Measurements from ENCODE around the gene NIPAL4.
"Not testable (repeated sequence)": the region's sequence is repeated elsewhere in the genome, so short reads cannot be mapped to it uniquely, and the experiment has no call there.

Gene NIPAL4

GRCh38 chr5:157459715-157460599 lies at the start of gene NIPAL4:
TSS of gene NIPAL4 (plus strand) at chr5:157460213. CDS start at chr5:157460321, 108 bp downstream.
- no peak for DNase-seq

DNA sequence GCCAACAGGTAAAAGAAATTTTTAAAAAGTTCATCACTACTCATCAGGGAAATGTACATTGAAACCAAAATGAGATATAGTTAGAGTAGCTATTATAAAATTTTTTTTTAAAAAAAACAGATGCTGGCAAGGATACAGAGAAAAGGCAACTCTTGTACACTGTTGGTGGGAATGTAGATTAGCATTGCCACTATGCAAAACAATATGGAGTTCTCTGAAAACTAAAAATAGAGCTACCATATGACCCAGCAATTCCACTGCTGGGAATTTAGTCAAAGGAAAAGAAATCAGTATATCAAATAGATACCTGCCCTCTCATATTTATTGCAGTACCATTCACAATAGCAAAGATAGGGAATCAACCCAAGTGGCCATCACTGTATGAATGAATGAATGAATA lies 44.2 kb upstream of the NIPAL4 start:
- no peak for DNase-seq

DNA sequence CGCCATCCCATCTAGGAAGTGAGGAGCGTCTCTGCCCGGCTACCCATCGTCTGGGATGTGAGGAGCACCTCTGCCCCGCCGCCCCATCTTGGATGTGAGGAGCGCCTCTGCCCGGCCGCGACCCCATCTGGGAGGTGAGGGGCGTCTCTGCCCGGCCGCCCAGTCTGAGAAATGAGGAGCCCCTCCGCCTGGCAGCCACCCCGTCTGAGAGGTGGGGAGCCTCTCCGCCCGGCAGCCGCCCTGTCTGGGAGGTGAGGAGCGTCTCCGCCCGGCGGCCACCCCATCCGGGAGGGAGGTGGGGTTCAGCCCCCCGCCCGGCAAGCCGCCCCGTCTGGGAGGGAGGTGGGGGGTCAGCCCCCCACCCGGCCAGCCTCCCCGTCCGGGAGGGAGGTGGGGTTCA lies 40.5 kb upstream of the NIPAL4 start:
- not testable (repeated sequence) for DNase-seq

GRCh38 chr5:157429920-157430319 lies 30.1 kb upstream of the NIPAL4 start:
- DNase-seq: not testable (repeated sequence)

DNA sequence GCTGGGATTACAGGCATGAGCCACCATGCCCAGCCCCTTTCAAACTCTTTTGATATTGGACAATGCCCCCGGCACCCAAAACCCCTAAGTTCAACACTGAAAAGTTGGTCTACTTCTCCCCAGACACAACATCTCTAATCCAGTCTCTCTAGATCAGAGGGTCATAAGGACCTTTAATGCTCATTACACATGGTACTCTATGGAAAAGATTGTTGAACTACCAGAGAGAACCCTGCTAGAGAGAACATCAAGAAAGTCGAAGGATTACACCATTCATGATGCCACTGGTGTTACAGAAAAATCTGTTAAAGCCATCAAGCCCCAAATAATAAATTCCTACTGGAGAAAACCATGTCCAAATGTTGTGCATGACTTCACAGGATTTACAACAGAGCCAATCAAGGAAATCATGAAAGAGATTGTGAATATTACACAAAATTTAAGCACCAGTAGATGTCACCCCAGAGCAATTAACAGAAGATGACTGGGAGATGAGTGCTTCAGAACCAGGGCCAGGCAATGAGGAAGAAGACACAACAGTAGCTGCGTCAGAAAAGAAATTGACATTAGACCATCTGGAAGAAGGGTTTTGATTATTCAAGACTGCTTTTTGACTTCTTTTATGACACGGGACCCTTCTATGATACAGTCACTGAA lies 28.3 kb upstream of the NIPAL4 start:
- DNase-seq: no peak

DNA sequence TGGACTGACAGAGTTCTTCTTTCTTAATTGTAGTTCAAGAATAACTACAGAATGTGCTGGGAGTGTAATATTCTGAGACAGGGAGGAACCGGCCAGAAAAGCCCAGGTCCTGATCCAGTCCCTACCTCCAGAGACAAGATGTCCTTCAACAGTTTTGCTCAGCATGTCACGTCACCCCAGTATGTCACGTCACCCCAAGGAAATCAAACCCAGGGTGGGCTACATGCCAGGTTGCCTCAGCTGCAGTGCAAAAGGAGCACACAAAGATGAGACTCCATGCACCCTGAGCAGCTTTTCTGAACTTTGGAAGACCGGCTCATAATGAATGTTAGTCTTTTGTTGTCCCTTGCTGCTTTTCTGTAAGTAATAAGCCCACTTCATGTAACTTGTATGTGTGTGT lies 25.9 kb upstream of the NIPAL4 start:
- no peak for DNase-seq

DNA sequence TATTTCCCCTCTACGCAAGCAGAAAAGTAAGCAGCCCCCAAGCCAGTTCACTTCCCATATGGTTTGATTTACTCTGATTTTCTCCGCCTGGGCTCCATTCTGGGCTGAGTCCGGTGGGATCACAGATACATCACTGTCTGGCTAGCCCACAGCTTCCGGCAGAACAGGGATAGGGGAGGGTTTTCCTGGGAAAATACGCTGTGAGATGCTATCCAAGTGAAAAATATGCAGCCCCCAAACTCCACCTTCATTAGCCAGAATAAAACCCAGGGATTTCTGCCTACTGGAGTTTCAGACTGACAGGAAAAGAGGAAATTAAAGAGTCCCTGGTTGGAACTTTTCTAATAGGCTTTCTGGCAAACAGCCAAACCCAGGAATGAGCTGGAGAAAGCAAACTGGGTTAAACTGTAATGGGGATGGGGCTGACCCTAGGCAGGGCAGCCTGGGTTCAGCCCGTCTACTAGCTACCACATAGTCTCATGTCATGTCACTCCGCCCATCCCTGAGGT lies 16.9 kb upstream of the NIPAL4 start:
- no peak for DNase-seq

- no peak for DNase-seq
These were observed 15.8 kb upstream of the NIPAL4 start for GRCh38 chr5:157444224-157444623.

- no peak for DNase-seq
These were observed 14.1 kb upstream of the NIPAL4 start for GRCh38 chr5:157445745-157446411.

- no peak for DNase-seq
These were observed 13.5 kb upstream of the NIPAL4 start for GRCh38 chr5:157446412-157446935.

- DNase-seq: no peak
These were observed 12.8 kb upstream of the NIPAL4 start for GRCh38 chr5:157447201-157447637.

GRCh38 chr5:157449011-157449723 lies 10.8 kb upstream of the NIPAL4 start:
- DNase-seq: peak; percentile 18

GRCh38 chr5:157450024-157450423 lies 10.0 kb upstream of the NIPAL4 start:
- no peak for DNase-seq

DNA sequence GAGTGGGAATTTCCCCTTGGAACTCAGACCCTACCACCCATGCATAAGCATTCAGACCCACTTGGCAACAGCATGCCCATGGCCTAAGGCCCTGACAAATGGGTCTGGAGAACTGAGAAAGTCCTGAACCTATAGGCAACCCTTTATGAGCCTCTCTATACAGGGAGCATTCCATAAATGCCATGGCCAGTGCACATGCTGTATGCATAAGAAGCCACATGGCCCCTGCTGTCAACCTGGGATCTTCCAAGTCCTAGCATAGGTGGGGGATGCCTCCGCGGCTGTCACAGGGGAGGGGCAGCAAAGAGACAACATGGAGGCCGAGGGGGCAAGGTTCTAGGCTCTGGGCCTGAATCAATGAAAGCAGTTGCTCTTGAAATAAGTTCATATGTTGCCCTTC lies 8.2 kb upstream of the NIPAL4 start:
- DNase-seq: no peak

- no peak for DNase-seq
These were observed 5.7 kb upstream of the NIPAL4 start for GRCh38 chr5:157454273-157454672.

GRCh38 chr5:157455057-157455456 lies 5.0 kb upstream of the NIPAL4 start:
- no peak for DNase-seq

DNA sequence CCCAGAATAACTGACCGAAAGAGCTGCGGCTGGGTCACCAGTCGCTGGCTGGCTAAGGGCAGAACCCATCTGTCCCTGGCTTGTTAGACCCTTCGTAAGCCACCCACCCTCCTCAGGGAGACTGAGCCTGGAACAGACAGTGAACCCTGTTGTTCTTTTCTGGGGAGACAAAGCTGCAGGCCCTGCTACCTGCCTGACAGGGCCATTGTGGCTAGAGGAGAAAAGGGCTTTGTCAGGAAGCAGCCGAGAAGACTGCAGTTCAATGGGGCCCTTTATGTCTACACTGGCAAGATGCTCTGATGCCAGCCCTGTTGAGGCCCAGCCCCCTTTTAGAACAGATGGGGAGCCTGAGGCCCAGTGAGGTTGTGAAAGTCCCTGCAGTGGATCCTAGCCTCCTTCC lies 3.7 kb upstream of the NIPAL4 start:
- DNase-seq: no peak

DNA sequence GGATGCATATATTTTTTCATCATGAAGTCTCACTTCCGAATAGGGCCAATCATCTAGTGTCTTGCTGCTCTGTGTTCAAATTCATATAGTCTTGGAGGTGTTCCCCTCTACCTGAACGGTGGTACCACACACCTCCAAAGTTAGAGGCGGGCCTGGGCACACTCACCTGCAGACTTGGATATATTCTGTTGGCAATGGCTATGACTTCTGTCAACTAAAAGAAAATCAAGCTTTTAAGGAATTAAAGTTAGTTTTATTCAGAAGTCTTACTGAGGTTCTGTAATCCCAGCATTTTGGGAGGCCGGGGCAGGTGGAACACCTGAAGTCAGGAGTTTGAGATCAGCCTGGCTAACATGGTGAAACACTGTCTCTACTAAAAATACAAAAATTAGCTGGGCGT lies 2.6 kb upstream of the NIPAL4 start:
- no peak for DNase-seq

- no peak for DNase-seq
These were observed 1.2 kb upstream of the NIPAL4 start for GRCh38 chr5:157458835-157459234.

GRCh38 chr5:157460921-157461792 lies 1.1 kb downstream of the NIPAL4 start:
- DNase-seq: no peak

- DNase-seq: no peak
These were observed 3.1 kb downstream of the NIPAL4 start for GRCh38 chr5:157463081-157463480.
